ENCODE measurements around the gene CHDH. TPM values are rescaled to one million over a fixed set of nuclear protein-coding genes. Genes with fewer than 3 reads are reported as not detected.
A peak's percentile ranks its signal among the peaks of the same experiment; 100 is the strongest.

The CHDH gene
- total and polyA plus RNA-seq, 2 experiments from 2014 or later: 31.1 to 62.6 TPM

DNA sequence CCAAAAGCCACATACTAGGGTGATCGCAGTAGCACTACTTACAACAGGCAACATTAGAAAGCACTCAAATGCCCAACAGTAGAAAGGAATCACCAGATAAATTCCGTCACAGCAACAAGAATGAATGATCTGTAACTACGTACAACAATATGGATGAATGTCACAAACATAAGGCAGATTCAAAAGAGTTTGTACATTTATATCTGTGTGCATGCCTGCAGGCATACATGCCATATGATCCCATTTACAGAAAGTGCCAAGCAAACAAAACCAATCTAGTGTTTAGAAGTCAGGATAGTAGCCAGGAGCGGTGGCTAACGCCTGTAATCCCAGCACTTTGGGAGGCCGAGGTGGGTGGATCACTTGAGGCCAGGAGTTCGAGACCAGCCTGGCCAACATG is 3.7 kb upstream of the CHDH start:
- Histone ChIP-seq H4K20me1 (ENCODE audit: insufficient read depth, poor library complexity, severe bottlenecking) (no peaks in the 10 kb centered on the region), H3K27ac (no peak overlapping the region), H3K9me3 (ENCODE audit: low read depth) (no peaks in the 10 kb centered on the region), H3K9me2 (replicated peaks; ENCODE audit: insufficient read depth) (no peaks in the 10 kb centered on the region), H2AFZ (no peak overlapping the region), H3K27me3 (no peaks in the 10 kb centered on the region), H3K4me3 (no peak overlapping the region), H3K36me3 (replicated peaks; ENCODE audit: insufficient read depth, low read depth) (no peaks in the 10 kb centered on the region), H3K79me2 (peaks cover 3% of the 10 kb centered on the region), H3K4me1 (ENCODE audit: insufficient read depth) (peaks cover 9% of the 10 kb centered on the region), H3K4me2 (no peak overlapping the region)
- 98% methylated on average over 7 of the region's 7 CpGs for WGBS (ENCODE audit: low lambda C conversion rate, missing lambda C conversion rate)
- DNase-seq (ENCODE audit: low spot score): no peak
- no peak for TF ChIP-seq EZH2phosphoT487 (IDR thresholded peaks at IDR 0.05; ENCODE audit: low read depth, severe bottlenecking, unreplicated experiment)
- no peak for TF ChIP-seq EZH2 (IDR thresholded peaks at IDR 0.05; ENCODE audit: borderline replicate concordance)
- TF ChIP-seq CTCF (IDR thresholded peaks at IDR 0.05; ENCODE audit: poor library complexity): no peak

DNA sequence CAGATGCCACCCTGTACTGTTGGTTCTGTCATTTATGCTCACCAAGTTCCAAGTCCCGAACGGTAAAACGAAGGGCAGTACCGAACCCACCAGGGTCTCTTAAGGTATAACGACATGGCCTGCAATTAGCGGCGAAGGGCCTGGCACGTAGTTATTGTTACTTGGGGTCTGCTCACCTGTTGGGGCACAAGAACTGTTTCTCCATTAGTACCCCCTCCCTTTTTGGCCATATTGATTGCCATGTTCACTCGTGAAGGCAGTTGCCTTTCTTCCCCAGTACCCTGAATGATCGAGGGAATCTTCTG is 584 bp upstream of the CHDH start:
- Histone ChIP-seq H3K4me3 (peak overlapping the region; percentile 45), H2AFZ (peak overlapping the region; percentile 67), H3K9me2 (replicated peaks; ENCODE audit: insufficient read depth) (no peaks in the 10 kb centered on the region), H3K79me2 (peaks cover 3% of the 10 kb centered on the region), H3K27me3 (no peaks in the 10 kb centered on the region), H3K4me2 (peak overlapping the region; percentile 92), H3K27ac (no peak overlapping the region), H4K20me1 (ENCODE audit: insufficient read depth, poor library complexity, severe bottlenecking) (no peaks in the 10 kb centered on the region), H3K36me3 (replicated peaks; ENCODE audit: insufficient read depth, low read depth) (no peaks in the 10 kb centered on the region), H3K4me1 (ENCODE audit: insufficient read depth) (peaks cover 32% of the 10 kb centered on the region), H3K9me3 (ENCODE audit: low read depth) (no peaks in the 10 kb centered on the region)
- no peak for DNase-seq (ENCODE audit: low spot score)
- WGBS (ENCODE audit: low lambda C conversion rate, missing lambda C conversion rate): 78% methylated on average over 10 of the region's 10 CpGs
- TF ChIP-seq EZH2phosphoT487 (IDR thresholded peaks at IDR 0.05; ENCODE audit: low read depth, severe bottlenecking, unreplicated experiment) (no peak), CTCF (IDR thresholded peaks at IDR 0.05; ENCODE audit: poor library complexity) (no peak), EZH2 (IDR thresholded peaks at IDR 0.05; ENCODE audit: borderline replicate concordance) (no peak)

DNA sequence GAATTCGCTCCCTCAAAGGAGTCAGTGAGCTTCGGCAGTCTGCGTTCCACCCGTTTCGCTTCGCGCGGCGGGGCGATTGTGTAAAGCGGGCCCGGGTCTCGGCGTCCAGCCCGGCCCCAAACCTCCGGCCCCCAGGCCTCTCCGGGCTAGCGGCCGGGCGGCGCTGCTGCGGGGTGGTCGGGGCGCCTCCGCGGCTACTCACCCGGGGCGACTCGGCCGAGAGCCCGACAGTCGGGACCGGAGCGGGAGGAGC is 412 bp downstream of the CHDH start:
- Histone ChIP-seq H3K27me3 (no peaks in the 10 kb centered on the region), H3K9me2 (replicated peaks; ENCODE audit: insufficient read depth) (no peaks in the 10 kb centered on the region), H4K20me1 (ENCODE audit: insufficient read depth, poor library complexity, severe bottlenecking) (no peaks in the 10 kb centered on the region), H3K79me2 (peaks cover 13% of the 10 kb centered on the region), H3K4me1 (ENCODE audit: insufficient read depth) (peaks cover 42% of the 10 kb centered on the region), H3K27ac (peak overlapping the region; percentile 96), H2AFZ (peak overlapping the region; percentile 67), H3K36me3 (replicated peaks; ENCODE audit: insufficient read depth, low read depth) (no peaks in the 10 kb centered on the region), H3K4me2 (peak overlapping the region; percentile 92), H3K4me3 (peak overlapping the region; percentile 45), H3K9me3 (ENCODE audit: low read depth) (no peaks in the 10 kb centered on the region)
- TF ChIP-seq EZH2 (IDR thresholded peaks at IDR 0.05; ENCODE audit: borderline replicate concordance): no peak
- no peak for TF ChIP-seq EZH2phosphoT487 (IDR thresholded peaks at IDR 0.05; ENCODE audit: low read depth, severe bottlenecking, unreplicated experiment)
- TF ChIP-seq CTCF (IDR thresholded peaks at IDR 0.05; ENCODE audit: poor library complexity): no peak
- WGBS (ENCODE audit: low lambda C conversion rate, missing lambda C conversion rate): 3% methylated on average over 22 of the region's 34 CpGs
- no peak for DNase-seq (ENCODE audit: low spot score)

Data from hepatocyte (in vitro differentiated cells).